GM23338 (cell line): ENCODE data around the gene TSNAX.

Source experiments
- CREB1 ChIP-seq: fragments of 250-450 bp; sonication (Bioruptor Pico); IDR thresholded peaks from 2 replicates; pipeline ENCODE4 v1.5.0; 2020; ENCODE audit warnings: low read depth, mild to moderate bottlenecking, moderate library complexity
- CTCF ChIP-seq, 2 experiments: fragments of 200-600 bp in 1 of 2; sonication (generic) in 1 of 2; conservative IDR thresholded peaks; 2 replicates each; pipeline versions ENCODE4 v1.5.1 to v1.6.1; 2016 to 2017; ENCODE audit warnings: antibody characterized with exemption in 2 of 2, low read depth in 2 of 2, mild to moderate bottlenecking in 2 of 2, moderate library complexity in 1 of 2
- ETS1 ChIP-seq: IDR thresholded peaks from 2 replicates; pipeline ENCODE4 v1.6.1; 2016; ENCODE audit warnings: antibody characterized with exemption
- EZH2 ChIP-seq: fragments of 200-600 bp; sonication (generic); IDR thresholded peaks from one replicate; pipeline ENCODE4 v1.8.0; 2017; ENCODE audit warnings: antibody characterized with exemption, mild to moderate bottlenecking, low read depth; ENCODE audit not compliant: unreplicated experiment
- EZH2phosphoT487 ChIP-seq: fragments of 200-600 bp; sonication (generic); IDR thresholded peaks from one replicate; pipeline ENCODE4 v1.8.1; 2018; ENCODE audit warnings: antibody characterized with exemption; ENCODE audit not compliant: unreplicated experiment
- JUNB ChIP-seq: IDR thresholded peaks from one replicate; pipeline ENCODE4 v1.6.1; 2016; ENCODE audit warnings: antibody characterized with exemption; ENCODE audit not compliant: unreplicated experiment
- POLR2AphosphoS5 ChIP-seq: IDR thresholded peaks from 2 replicates; pipeline ENCODE4 v1.6.1; 2016; ENCODE audit warnings: antibody characterized with exemption, low read depth
- REST ChIP-seq: IDR thresholded peaks from one replicate; pipeline ENCODE4 v1.6.1; 2018; ENCODE audit warnings: antibody characterized with exemption; ENCODE audit not compliant: unreplicated experiment
- STAT1 ChIP-seq: IDR thresholded peaks from one replicate; pipeline ENCODE4 v1.6.1; 2016; ENCODE audit warnings: antibody characterized with exemption; ENCODE audit not compliant: unreplicated experiment

GRCh38 chr1:231584117-231584516 lies 55.6 kb downstream of the TSNAX start:
- TF ChIP-seq EZH2: no peak
- no peak for TF ChIP-seq EZH2phosphoT487
- TF ChIP-seq CTCF (conservative IDR thresholded peaks at IDR 0.05; ENCODE audit: low read depth in 2 of 2): peak in 1 of 2 experiments; percentile 17; a peak in 1 of 4 replicates
- no peak for TF ChIP-seq CREB1 (CRISPR knock-in tag)
- TF ChIP-seq STAT1: no peak
- TF ChIP-seq JUNB: no peak
- TF ChIP-seq POLR2AphosphoS5: no peak
- no peak for TF ChIP-seq REST
- TF ChIP-seq ETS1: no peak
